Activated CD4-positive, alpha-beta memory T cell treated with anti-CD3 and anti-CD28 coated beads for 36 hours (primary cell): ENCODE results near the gene CASKIN2. TPM values are rescaled to one million over a fixed set of nuclear protein-coding genes. Genes with fewer than 3 reads are reported as not detected.

ENCODE experiments used
- CTCF ChIA-PET: fragments of 350-600 bp; sonication (Branson Sonifier 250); formaldehyde crosslinking; loops from one replicate; lab custom pipeline; 2021; ENCODE audit warnings: antibody characterized with exemption, inconsistent platforms; lab: Charles Lee
- POLR2A ChIA-PET: fragments of 350-600 bp; sonication (Branson Sonifier 250); formaldehyde crosslinking; loops from one replicate; lab custom pipeline; 2021; ENCODE audit warnings: antibody characterized with exemption; lab: Charles Lee
- DNase-seq: peaks from one replicate; pipeline ENCODE4 v3.0.0-alpha.2; 2020
- H3K27ac Mint-ChIP-seq: one replicate; pipeline ENCODE4 v1.8.0; 2021; ENCODE audit warnings: mixed read lengths
- H3K27me3 Mint-ChIP-seq: one replicate; pipeline ENCODE4 v1.8.0; 2021; ENCODE audit warnings: mixed read lengths
- H3K36me3 Mint-ChIP-seq: one replicate; pipeline ENCODE4 v1.8.0; 2021; ENCODE audit warnings: mixed read lengths
- H3K4me1 Mint-ChIP-seq: one replicate; pipeline ENCODE4 v1.8.0; 2021; ENCODE audit warnings: low read depth, mixed read lengths
- H3K4me3 Mint-ChIP-seq: one replicate; pipeline ENCODE4 v1.8.0; 2021; ENCODE audit warnings: mild to moderate bottlenecking, mixed read lengths
- H3K9me3 Mint-ChIP-seq: one replicate; pipeline ENCODE4 v1.8.0; 2021; ENCODE audit warnings: mixed read lengths
- intact Hi-C: fragments of 100-400 bp; cut with micrococcal nuclease; formaldehyde crosslinking; loops from one replicate; pipeline ENCODE4 v1.15.1; 2023
- total RNA-seq, 2 experiments: library from RNA; stranded (reverse); gene quantifications; one replicate each; pipeline ENCODE4 v1.2.3, GENCODE V29; 2021

The CASKIN2 gene
- total RNA-seq, 2 experiments from 2014 or later: 4.7 to 5.3 TPM

- no peaks in the 10 kb centered on the region for H3K27me3 Mint-ChIP-seq
- peaks cover 1% of the 10 kb centered on the region for H3K36me3 Mint-ChIP-seq
- H3K27ac Mint-ChIP-seq: no peak overlapping the region
- no peak for DNase-seq
- ChIA-PET POLR2A (no interaction called here), CTCF (no interaction called here)
- intact Hi-C loops: no loop called here
- no peaks in the 10 kb centered on the region for H3K9me3 Mint-ChIP-seq
- no peak overlapping the region for H3K4me3 Mint-ChIP-seq
- peaks cover 3% of the 10 kb centered on the region for H3K4me1 Mint-ChIP-seq
Measured at GRCh38 chr17:75540923-75541503, 25.7 kb upstream of the CASKIN2 start.

- DNase-seq: no peak
- POLR2A ChIA-PET: no interaction called here
- H3K4me3 Mint-ChIP-seq: no peak overlapping the region
- no peaks in the 10 kb centered on the region for H3K27me3 Mint-ChIP-seq
- H3K9me3 Mint-ChIP-seq: no peaks in the 10 kb centered on the region
- H3K36me3 Mint-ChIP-seq: peaks cover 1% of the 10 kb centered on the region
- peaks cover 12% of the 10 kb centered on the region for H3K4me1 Mint-ChIP-seq
- CTCF ChIA-PET: interaction anchor here (0.6 to 1.5 kb wide), 2 partner anchors 93 to 250 kb away, joined by 4 to 6 read pairs; partner anchors contain the start of gene SMIM5
- no peak overlapping the region for H3K27ac Mint-ChIP-seq
- intact Hi-C loops: no loop called here
Measured at GRCh38 chr17:75539967-75540729, 24.8 kb upstream of the CASKIN2 start.

GRCh38 chr17:75536366-75536765 is 21.0 kb upstream of the CASKIN2 start:
- H3K9me3 Mint-ChIP-seq: no peaks in the 10 kb centered on the region
- H3K4me1 Mint-ChIP-seq: peaks cover 24% of the 10 kb centered on the region
- no peak overlapping the region for H3K27ac Mint-ChIP-seq
- POLR2A ChIA-PET: no interaction called here
- no peak for DNase-seq
- CTCF ChIA-PET: interaction anchor here (1.9 to 3.5 kb wide), 2 partner anchors 11 to 20 kb away, joined by 7 to 11 read pairs; partner anchors contain the start of genes LLGL2 and TSEN54
- intact Hi-C loops: no loop called here
- no peaks in the 10 kb centered on the region for H3K36me3 Mint-ChIP-seq
- H3K27me3 Mint-ChIP-seq: no peaks in the 10 kb centered on the region
- H3K4me3 Mint-ChIP-seq: no peak overlapping the region

GRCh38 chr17:75535871-75536270 is 20.5 kb upstream of the CASKIN2 start:
- intact Hi-C loops: no loop called here
- no peak overlapping the region for H3K4me3 Mint-ChIP-seq
- H3K36me3 Mint-ChIP-seq: no peaks in the 10 kb centered on the region
- ChIA-PET CTCF (interaction anchor here (0.5 to 3.5 kb wide), 4 partner anchors 10 to 575 kb away, joined by 3 to 11 read pairs (median 5); partner anchors contain the start of genes LLGL2 and TSEN54), POLR2A (interaction anchor here (1.6 to 1.8 kb wide), 2 partner anchors 11 to 19 kb away, joined by 5 to 6 read pairs; partner anchors contain the start of genes LLGL2 and TSEN54)
- peaks cover 24% of the 10 kb centered on the region for H3K4me1 Mint-ChIP-seq
- DNase-seq: no peak
- H3K9me3 Mint-ChIP-seq: no peaks in the 10 kb centered on the region
- peak overlapping the region; percentile 66 for H3K27ac Mint-ChIP-seq
- H3K27me3 Mint-ChIP-seq: no peaks in the 10 kb centered on the region

- intact Hi-C loops: no loop called here
- H3K36me3 Mint-ChIP-seq: no peaks in the 10 kb centered on the region
- peaks cover 24% of the 10 kb centered on the region for H3K4me1 Mint-ChIP-seq
- H3K9me3 Mint-ChIP-seq: no peaks in the 10 kb centered on the region
- POLR2A ChIA-PET: interaction anchor here (1.0 to 1.8 kb wide), 4 partner anchors 10 to 79 kb away, joined by 3 to 6 read pairs (median 4); partner anchors contain the start of genes LLGL2, TMEM94 and TSEN54
- no peaks in the 10 kb centered on the region for H3K27me3 Mint-ChIP-seq
- H3K27ac Mint-ChIP-seq: peak overlapping the region; percentile 66
- CTCF ChIA-PET: interaction anchor here (0.5 to 3.5 kb wide), 10 partner anchors 10 to 574 kb away, joined by 3 to 11 read pairs (median 3); partner anchors contain the start of genes LLGL2, SMIM5, TMEM94 and TSEN54
- peak; percentile 85 for DNase-seq
- H3K4me3 Mint-ChIP-seq: peak overlapping the region; percentile 40
Measured at GRCh38 chr17:75535119-75535537, 19.8 kb upstream of the CASKIN2 start.

GRCh38 chr17:75531721-75532072 is 16.4 kb upstream of the CASKIN2 start:
- Mint-ChIP-seq H3K4me1 (peaks cover 27% of the 10 kb centered on the region), H3K36me3 (no peaks in the 10 kb centered on the region), H3K9me3 (no peaks in the 10 kb centered on the region), H3K27me3 (no peaks in the 10 kb centered on the region), H3K4me3 (no peak overlapping the region), H3K27ac (no peak overlapping the region)
- intact Hi-C loops: no loop called here
- DNase-seq: no peak
- ChIA-PET CTCF (no interaction called here), POLR2A (no interaction called here)

GRCh38 chr17:75530837-75531720 is 15.7 kb upstream of the CASKIN2 start:
- no peak for DNase-seq
- no peaks in the 10 kb centered on the region for H3K27me3 Mint-ChIP-seq
- CTCF ChIA-PET: interaction anchor here (0.6 kb wide), 1 partner anchor 215 kb away, joined by 3 read pairs; no protein-coding TSS in a partner anchor
- no peak overlapping the region for H3K27ac Mint-ChIP-seq
- peaks cover 29% of the 10 kb centered on the region for H3K4me1 Mint-ChIP-seq
- POLR2A ChIA-PET: no interaction called here
- H3K36me3 Mint-ChIP-seq: no peaks in the 10 kb centered on the region
- no peak overlapping the region for H3K4me3 Mint-ChIP-seq
- intact Hi-C loops: no loop called here
- H3K9me3 Mint-ChIP-seq: no peaks in the 10 kb centered on the region

GRCh38 chr17:75526555-75527270 is 11.4 kb upstream of the CASKIN2 start:
- peak overlapping the region; percentile 62 for H3K4me3 Mint-ChIP-seq
- peaks cover 8% of the 10 kb centered on the region for H3K36me3 Mint-ChIP-seq
- H3K27ac Mint-ChIP-seq: no peak overlapping the region
- DNase-seq: no peak
- ChIA-PET CTCF (interaction anchor here (0.7 to 1.9 kb wide), 3 partner anchors 8 to 250 kb away, joined by 3 to 13 read pairs (median 11); partner anchors contain the start of gene TSEN54), POLR2A (interaction anchor here (3.6 kb wide), 1 partner anchor 10 kb away, joined by 17 read pairs; the partner anchor contains the start of gene TSEN54)
- H3K4me1 Mint-ChIP-seq: peaks cover 12% of the 10 kb centered on the region
- no peaks in the 10 kb centered on the region for H3K9me3 Mint-ChIP-seq
- H3K27me3 Mint-ChIP-seq: no peaks in the 10 kb centered on the region
- intact Hi-C loops: no loop called here

- Mint-ChIP-seq H3K4me1 (peaks cover 12% of the 10 kb centered on the region), H3K4me3 (peak overlapping the region; percentile 68), H3K36me3 (peaks cover 8% of the 10 kb centered on the region), H3K9me3 (no peaks in the 10 kb centered on the region), H3K27me3 (no peaks in the 10 kb centered on the region), H3K27ac (no peak overlapping the region)
- CTCF ChIA-PET: interaction anchor here (0.8 to 1.9 kb wide), 5 partner anchors 9 to 237 kb away, joined by 3 to 19 read pairs (median 11); partner anchors contain the start of genes SLC25A19 and TSEN54
- no peak for DNase-seq
- intact Hi-C loops: loop anchor here (1.0 kb wide), 1 partner anchor 10 kb away; the partner anchor contains the start of gene TSEN54
- POLR2A ChIA-PET: interaction anchor here (1.3 to 3.6 kb wide), 2 partner anchors 9 kb away, joined by 6 to 17 read pairs; partner anchors contain the start of gene TSEN54
Measured at GRCh38 chr17:75525806-75526554, 10.6 kb upstream of the CASKIN2 start.
